Activated CD4-positive, alpha-beta T cell treated with anti-CD3 and anti-CD28 coated beads, Interleukin-2, Interleukin-4, amounts not matched to agents 100 ng/mL and 50 ng/mL, durations not matched to agents 16 hours and 8 hours (primary cell): ENCODE measurements around the gene MAB21L2.

Source experiments
- DNase-seq: peaks from one replicate; pipeline ENCODE4 v3.0.0-alpha.2; 2020; ENCODE audit warnings: low spot score

MAB21L2 gene

GRCh38 chr4:150577796-150578195, 4.2 kb upstream of the MAB21L2 start:
- no peak for DNase-seq

DNA sequence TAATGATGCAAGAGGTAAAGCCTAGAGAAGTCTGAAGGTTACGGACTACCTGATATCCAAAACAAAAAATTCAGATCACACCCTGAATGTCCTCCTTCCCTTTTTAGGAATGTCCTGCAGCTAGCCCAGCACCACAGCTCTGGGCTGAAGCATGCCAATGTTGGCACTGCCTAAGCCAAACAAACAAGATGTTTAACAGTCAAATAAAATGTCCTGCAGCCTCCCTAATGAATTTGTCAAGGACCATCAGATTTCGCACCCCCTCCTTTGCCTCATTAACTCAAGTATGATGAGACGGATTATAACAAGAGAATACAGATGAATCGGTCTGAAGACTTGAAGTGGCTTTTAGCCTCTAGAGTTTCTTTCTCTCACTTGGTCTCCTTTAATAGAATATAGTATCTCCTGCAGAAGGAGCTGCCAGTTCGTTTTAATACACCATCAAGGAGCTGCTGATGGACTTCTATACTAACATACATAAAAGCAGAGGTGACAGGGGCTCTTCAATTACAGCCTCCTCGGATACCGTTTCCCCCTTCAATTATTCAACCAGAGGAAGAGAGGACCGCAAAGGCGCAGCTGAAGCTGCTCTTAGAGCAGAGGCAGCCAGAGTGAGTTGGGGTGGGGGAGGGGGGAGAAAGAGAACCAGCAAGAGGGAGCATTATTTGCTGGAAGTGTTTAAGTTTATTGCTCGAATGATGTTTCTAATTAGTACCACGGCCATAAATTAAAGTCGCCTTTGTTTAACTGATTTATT, 3.0 kb upstream of the MAB21L2 start:
- no peak for DNase-seq

DNA sequence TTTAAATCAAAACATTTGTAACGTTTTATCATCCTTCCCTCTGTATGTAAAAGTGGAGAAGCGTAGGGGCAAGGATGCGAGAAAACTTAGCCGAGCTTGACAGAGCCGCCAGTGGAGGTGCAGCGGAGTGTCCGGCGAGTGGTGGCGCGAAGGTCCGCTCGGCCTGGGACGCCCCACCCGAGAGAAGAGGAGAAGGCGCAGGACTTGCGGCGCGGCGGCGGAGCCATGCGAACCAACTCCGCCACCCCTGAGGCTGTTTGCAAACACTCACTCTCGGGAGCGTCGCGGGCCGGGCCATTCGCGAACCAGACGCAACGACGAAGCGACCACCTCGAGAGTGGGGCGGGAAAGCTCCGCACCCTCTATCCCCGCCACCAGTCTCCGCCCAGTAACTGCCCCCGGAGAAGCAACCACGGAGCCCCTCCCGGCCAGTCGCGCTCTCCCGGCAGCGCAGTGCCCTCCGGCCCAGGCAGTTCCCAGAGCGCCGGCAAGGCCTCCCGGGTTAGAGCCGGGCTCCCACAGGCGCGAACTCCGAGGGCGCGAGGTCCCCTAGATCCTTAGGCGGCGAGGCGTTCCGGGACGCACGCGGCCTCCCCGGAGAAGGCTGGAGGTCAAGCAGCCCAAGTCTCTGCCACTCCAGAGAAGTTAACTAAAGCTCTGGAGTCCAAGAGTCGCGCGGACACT, 2.3 kb upstream of the MAB21L2 start:
- no peak for DNase-seq

GRCh38 chr4:150580306-150580705, 1.6 kb upstream of the MAB21L2 start:
- DNase-seq = no peak

DNA sequence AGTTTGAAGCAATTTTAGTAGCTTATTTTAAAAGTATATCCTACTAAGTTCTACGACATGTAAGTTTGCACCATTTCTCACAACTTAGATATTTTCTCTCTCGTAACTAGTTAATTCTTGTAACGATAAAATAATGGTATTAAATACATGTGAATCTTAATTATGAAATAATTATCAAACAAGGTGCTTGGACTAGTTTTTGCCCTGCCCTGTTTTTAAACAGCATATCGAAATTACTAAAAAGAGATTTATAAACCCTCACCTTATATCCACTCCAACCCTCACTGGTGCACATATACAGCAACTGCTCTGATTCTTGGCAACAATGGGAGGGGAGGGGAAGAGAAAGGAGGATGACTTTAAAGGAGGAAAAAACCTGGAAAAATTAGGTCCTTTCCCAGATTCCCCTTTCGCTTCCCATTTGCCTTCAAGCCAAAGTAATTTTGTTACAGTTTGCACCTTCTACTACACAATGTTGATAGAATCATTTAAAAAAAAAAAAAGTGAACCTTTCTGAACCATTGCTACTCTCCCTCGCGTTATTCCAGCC, 820 bp upstream of the MAB21L2 start:
- DNase-seq = no peak

- no peak for DNase-seq
Measured at GRCh38 chr4:150581641-150582051, 305 bp upstream of the MAB21L2 start.

DNA sequence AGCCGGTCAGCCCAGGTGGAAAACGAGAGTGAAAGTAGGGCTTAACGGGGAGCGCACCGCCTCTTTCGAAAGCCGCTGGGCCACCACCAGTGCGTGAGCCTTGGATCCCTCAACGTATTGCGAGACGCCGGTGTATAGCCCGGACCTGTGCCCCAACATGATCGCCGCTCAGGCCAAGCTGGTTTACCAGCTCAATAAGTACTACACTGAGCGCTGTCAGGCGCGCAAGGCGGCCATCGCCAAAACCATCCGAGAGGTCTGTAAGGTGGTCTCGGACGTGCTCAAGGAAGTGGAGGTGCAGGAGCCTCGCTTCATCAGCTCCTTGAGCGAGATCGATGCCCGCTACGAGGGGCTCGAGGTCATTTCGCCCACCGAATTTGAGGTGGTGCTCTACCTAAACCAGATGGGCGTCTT, 929 bp downstream of the MAB21L2 start:
- DNase-seq = no peak

DNA sequence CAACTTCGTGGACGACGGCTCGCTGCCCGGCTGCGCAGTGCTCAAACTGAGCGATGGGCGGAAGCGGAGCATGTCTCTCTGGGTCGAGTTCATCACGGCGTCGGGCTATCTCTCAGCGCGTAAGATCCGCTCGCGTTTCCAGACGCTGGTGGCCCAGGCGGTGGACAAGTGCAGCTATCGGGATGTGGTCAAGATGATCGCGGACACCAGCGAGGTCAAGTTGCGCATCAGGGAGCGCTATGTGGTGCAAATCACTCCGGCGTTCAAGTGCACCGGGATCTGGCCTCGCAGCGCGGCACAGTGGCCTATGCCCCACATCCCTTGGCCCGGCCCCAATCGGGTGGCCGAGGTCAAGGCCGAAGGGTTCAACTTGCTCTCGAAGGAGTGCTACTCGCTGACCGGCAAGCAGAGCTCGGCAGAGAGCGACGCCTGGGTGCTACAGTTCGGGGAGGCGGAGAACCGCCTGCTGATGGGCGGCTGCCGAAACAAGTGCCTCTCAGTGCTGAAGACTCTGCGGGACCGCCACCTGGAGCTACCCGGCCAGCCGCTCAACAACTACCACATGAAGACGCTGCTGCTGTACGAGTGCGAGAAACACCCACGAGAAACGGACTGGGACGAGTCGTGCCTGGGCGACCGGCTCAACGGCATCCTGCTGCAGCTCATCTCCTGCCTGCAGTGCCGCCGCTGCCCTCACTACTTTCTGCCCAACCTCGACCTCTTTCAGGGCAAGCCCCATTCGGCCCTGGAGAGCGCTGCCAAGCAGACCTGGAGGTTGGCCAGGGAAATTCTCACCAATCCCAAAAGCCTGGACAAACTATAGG, 1.5 kb downstream of the MAB21L2 start:
- no peak for DNase-seq

GRCh38 chr4:150584111-150584915, 2.4 kb downstream of the MAB21L2 start:
- no peak for DNase-seq

DNA sequence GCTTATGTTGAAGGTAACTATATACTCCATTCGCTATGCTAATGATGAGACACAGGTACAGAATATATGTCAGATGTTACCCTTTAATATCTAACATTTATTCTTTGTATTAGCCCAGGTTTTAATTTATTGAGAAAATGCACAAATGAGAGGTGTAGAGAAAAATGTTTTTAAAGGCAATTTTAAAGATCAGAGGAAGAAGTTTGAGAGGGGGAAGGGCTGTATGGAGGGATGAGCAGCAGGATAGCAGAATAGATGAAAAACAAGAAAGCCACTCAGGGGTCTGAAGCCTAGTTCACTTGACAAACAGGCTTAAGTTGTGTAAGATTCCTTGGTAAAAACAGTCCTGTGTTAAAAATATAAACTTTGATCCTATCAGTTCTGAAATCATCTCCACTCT, 3.7 kb downstream of the MAB21L2 start:
- no peak for DNase-seq

DNA sequence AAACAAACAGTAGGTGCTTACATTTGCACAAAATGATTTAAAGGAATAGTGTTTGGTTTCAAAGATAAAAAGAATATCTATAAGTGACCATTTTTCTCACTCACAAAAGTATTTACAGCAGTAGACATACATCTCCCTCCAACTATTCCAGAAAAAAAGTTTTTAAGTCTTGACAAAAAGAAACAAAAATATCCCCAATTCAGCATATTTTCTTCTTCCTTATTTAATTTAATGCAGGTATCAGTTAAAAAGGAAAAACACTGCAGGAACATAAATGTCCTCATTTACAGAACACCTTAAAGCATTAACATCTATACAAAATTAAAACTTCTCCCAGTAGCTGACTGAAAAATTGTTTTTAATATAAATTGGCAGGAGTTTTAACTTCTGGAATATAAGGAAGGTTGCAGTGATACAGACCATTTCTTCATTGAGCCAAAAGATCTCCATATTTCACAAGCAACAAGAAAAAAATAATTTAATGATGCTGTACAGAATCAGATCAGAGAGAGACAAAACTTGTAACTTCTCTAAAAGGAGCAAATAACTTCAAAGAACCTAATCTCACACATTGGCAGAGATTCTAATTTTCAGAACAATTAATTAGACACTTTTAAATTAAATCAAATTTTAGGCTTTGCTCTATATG, 4.3 kb downstream of the MAB21L2 start:
- DNase-seq = no peak

- no peak for DNase-seq
Measured at GRCh38 chr4:150588316-150588715, 6.4 kb downstream of the MAB21L2 start.

DNA sequence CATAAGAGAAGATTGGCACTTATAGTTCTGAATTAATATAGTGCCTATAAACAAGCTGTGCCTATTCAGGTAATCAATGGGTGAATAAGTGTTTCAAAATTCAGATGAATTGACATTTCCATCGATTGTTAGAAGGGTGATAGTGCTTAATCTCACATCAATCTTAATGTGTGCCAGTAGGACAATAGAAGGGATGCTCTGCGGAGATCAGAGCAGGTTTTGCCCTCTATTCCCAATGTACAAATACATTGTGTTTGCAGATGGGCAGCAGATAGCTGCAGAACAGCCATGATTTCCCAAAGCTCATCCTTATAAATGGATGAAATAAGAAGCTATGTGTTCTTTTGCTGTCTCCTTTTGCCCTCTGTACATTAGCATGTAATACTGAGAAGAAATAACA, 7.2 kb downstream of the MAB21L2 start:
- no peak for DNase-seq

GRCh38 chr4:150590631-150591030, 8.7 kb downstream of the MAB21L2 start:
- no peak for DNase-seq

DNA sequence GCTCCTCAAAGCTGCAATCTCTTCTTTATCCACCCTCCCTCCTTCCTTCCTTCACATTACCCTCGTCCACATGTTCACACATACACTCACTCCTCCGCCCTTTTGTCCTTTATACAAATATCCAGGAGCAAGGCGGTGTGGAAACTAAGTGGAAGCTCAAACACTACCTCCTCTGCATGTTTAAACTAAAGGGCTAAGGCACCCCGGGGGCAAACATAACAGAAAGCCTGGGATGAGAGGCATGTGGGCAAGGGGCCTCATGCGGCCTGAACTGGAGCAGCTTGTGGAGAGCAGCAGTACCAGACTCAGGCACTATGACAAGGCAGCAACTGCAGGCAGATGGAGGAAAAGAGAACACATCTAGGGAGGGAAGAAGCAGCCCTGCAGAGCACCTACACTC, 9.5 kb downstream of the MAB21L2 start:
- no peak for DNase-seq

GRCh38 chr4:150591904-150592303, 10.0 kb downstream of the MAB21L2 start:
- no peak for DNase-seq

GRCh38 chr4:150593996-150594395, 12.0 kb downstream of the MAB21L2 start:
- DNase-seq = no peak

GRCh38 chr4:150598909-150599308, 17.0 kb downstream of the MAB21L2 start:
- no peak for DNase-seq

- DNase-seq = no peak
Measured at GRCh38 chr4:150599547-150599946, 17.6 kb downstream of the MAB21L2 start.

- no peak for DNase-seq
Measured at GRCh38 chr4:150600812-150601445, 19.0 kb downstream of the MAB21L2 start.

DNA sequence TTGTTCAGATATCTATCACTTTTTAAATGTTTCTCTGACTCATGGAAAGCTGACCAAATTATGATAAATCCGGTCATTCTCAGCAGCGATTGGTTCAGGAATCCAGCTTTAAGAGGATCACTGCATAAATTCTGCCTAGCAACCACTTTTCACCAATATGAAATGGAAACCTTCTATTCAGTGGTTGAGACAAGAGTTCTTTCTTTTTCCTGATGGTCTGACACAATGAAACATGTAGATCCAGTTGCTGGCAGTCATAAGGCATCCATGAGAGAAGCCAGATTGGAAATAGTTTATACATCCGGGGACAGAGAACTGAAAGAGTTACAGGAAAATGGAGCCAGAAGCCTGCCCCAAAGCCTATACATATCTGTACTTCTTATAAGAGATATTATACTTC, 27.2 kb downstream of the MAB21L2 start:
- DNase-seq = no peak
